Breast epithelium (tissue), 3 donors: ENCODE results near the gene PRDM16.

Source experiments
- CTCF ChIP-seq, 3 donors: fragments of 450-650 bp; IDR thresholded peaks; one replicate each; pipeline ENCODE4 v1.5.1; 2016 to 2017; ENCODE audit warnings: antibody characterized with exemption in 3 of 3, mild to moderate bottlenecking in 3 of 3, moderate library complexity in 3 of 3
- POLR2A ChIP-seq: fragments of 450-650 bp; IDR thresholded peaks from one replicate; pipeline ENCODE4 v1.6.1; 2016; ENCODE audit warnings: antibody characterized with exemption, mild to moderate bottlenecking, moderate library complexity
- POLR2AphosphoS5 ChIP-seq, 3 donors: sonication (generic); formaldehyde crosslinking; IDR thresholded peaks; one replicate each; pipeline ENCODE4 v1.6.1; 2017; ENCODE audit warnings: antibody characterized with exemption in 3 of 3

- TF ChIP-seq POLR2A (no peak), CTCF (IDR thresholded peaks at IDR 0.05) (no peak), POLR2AphosphoS5 (IDR thresholded peaks at IDR 0.05) (no peak)
Observed at GRCh38 chr1:3469849-3470649, 401.0 kb downstream of the PRDM16 start.
